IMR-90 (cell line): ENCODE data around the gene NELFCD.

ENCODE experiments used
- BHLHE40 ChIP-seq: fragments of 150-350 bp; IDR thresholded peaks from 2 replicates; pipeline ENCODE4 v1.6.1; 2016; ENCODE audit warnings: mild to moderate bottlenecking, low read depth, low read length
- CHD1 ChIP-seq: IDR thresholded peaks from 2 replicates; pipeline ENCODE4 v1.6.1; 2012; ENCODE audit warnings: low read depth, low read length, improper control_type of control experiment
- CTCF ChIP-seq: conservative IDR thresholded peaks from 2 replicates; pipeline ENCODE4 v1.5.1; 2012; ENCODE audit warnings: mild to moderate bottlenecking, low read depth, low read length, improper control_type of control experiment
- ELK1 ChIP-seq: fragments of 150-350 bp; IDR thresholded peaks from 2 replicates; pipeline ENCODE4 v1.6.1; 2016; ENCODE audit warnings: low read depth, mild to moderate bottlenecking, low read length, moderate library complexity, borderline replicate concordance
- MAFK ChIP-seq: IDR thresholded peaks from 2 replicates; pipeline ENCODE4 v1.6.1; 2012; ENCODE audit warnings: low read depth, low read length, improper control_type of control experiment
- NFE2L2 ChIP-seq: fragments of 150-350 bp; IDR thresholded peaks from 2 replicates; pipeline ENCODE4 v1.6.1; 2016; ENCODE audit warnings: low read depth, mild to moderate bottlenecking, low read length
- POLR2A ChIP-seq: IDR thresholded peaks from 2 replicates; pipeline ENCODE4 v1.6.1; 2012; ENCODE audit warnings: mild to moderate bottlenecking, low read depth, low read length
- RAD21 ChIP-seq: IDR thresholded peaks from 2 replicates; pipeline ENCODE4 v1.6.1; 2012; ENCODE audit warnings: low read length, improper control_type of control experiment
- RCOR1 ChIP-seq: IDR thresholded peaks from 2 replicates; pipeline ENCODE4 v1.6.1; 2012; ENCODE audit warnings: mild to moderate bottlenecking, low read length, improper control_type of control experiment; ENCODE audit not compliant: insufficient replicate concordance
- RFX5 ChIP-seq: IDR thresholded peaks from 2 replicates; pipeline ENCODE4 v1.8.0; 2012; ENCODE audit warnings: low read depth, mild to moderate bottlenecking, low read length, moderate library complexity
- SMC3 ChIP-seq: fragments of 150-350 bp; IDR thresholded peaks from 2 replicates; pipeline ENCODE4 v1.6.1; 2016; ENCODE audit warnings: low read depth, mild to moderate bottlenecking, antibody characterized with exemption, low read length, moderate library complexity
- TF ChIP-seq, protein P1 (sequence below): fragments of 150-350 bp; IDR thresholded peaks from 2 replicates; pipeline ENCODE4 v1.6.1; 2017; ENCODE audit warnings: mild to moderate bottlenecking, antibody characterized with exemption, low read length, low read depth

GRCh38 chr20:59013031-59013951 is 32.2 kb downstream of the NELFCD start:
- TF ChIP-seq CTCF = no peak
- no peak for TF ChIP-seq POLR2A
- TF ChIP-seq RFX5 = no peak
- TF ChIP-seq CHD1 = no peak
- TF ChIP-seq, protein P1, sequence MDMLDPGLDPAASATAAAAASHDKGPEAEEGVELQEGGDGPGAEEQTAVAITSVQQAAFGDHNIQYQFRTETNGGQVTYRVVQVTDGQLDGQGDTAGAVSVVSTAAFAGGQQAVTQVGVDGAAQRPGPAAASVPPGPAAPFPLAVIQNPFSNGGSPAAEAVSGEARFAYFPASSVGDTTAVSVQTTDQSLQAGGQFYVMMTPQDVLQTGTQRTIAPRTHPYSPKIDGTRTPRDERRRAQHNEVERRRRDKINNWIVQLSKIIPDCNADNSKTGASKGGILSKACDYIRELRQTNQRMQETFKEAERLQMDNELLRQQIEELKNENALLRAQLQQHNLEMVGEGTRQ = no peak
- TF ChIP-seq MAFK = no peak
- no peak for TF ChIP-seq BHLHE40
- no peak for TF ChIP-seq ELK1
- no peak for TF ChIP-seq RAD21
- TF ChIP-seq NFE2L2 = no peak
- TF ChIP-seq SMC3 = no peak
- TF ChIP-seq RCOR1 = no peak
